NOMO-1 treated with dmso at 0.1 percent for 144 hours (cell line): ENCODE measurements around the gene PHTF1.

ENCODE experiments used
- DNase-seq: peaks from one replicate; lab custom pipeline; 2025; ENCODE audit not compliant: unreplicated experiment; lab: John Stamatoyannopoulos, UW

The PHTF1 gene

GRCh38 chr1:113670650-113671049 lies 88.6 kb downstream of the PHTF1 start:
- no peak for DNase-seq

- no peak for DNase-seq
Observed at GRCh38 chr1:113669988-113670387, 89.3 kb downstream of the PHTF1 start.

GRCh38 chr1:113666126-113666525 lies 93.2 kb downstream of the PHTF1 start:
- no peak for DNase-seq

GRCh38 chr1:113665071-113665470 lies 94.2 kb downstream of the PHTF1 start:
- DNase-seq = no peak

- DNase-seq = peak; percentile 42
Observed at GRCh38 chr1:113663165-113663951, 95.9 kb downstream of the PHTF1 start.

- no peak for DNase-seq
Observed at GRCh38 chr1:113662101-113662500, 97.2 kb downstream of the PHTF1 start.

- DNase-seq = no peak
Observed at GRCh38 chr1:113660088-113660487, 99.2 kb downstream of the PHTF1 start.

GRCh38 chr1:113659556-113659955 lies 99.7 kb downstream of the PHTF1 start:
- no peak for DNase-seq

- no peak for DNase-seq
Observed at GRCh38 chr1:113659035-113659434, 100.3 kb downstream of the PHTF1 start.

GRCh38 chr1:113657556-113658063 lies 101.7 kb downstream of the PHTF1 start:
- DNase-seq = no peak

GRCh38 chr1:113657126-113657525 lies 102.2 kb downstream of the PHTF1 start:
- DNase-seq = no peak

GRCh38 chr1:113654883-113655282 lies 104.4 kb downstream of the PHTF1 start:
- no peak for DNase-seq

GRCh38 chr1:113653741-113654140 lies 105.5 kb downstream of the PHTF1 start:
- DNase-seq = no peak

- DNase-seq = no peak
Observed at GRCh38 chr1:113652771-113653170, 106.5 kb downstream of the PHTF1 start.

- no peak for DNase-seq
Observed at GRCh38 chr1:113648478-113648877, 110.8 kb downstream of the PHTF1 start.

- no peak for DNase-seq
Observed at GRCh38 chr1:113647164-113647563, 112.1 kb downstream of the PHTF1 start.
